DMS53 (cell line): ENCODE results near the gene TENT5A.
"Not testable (repeated sequence)": the region's sequence is repeated elsewhere in the genome, so short reads cannot be mapped to it uniquely, and the experiment has no call there.

ENCODE experiments used
- DNase-seq: peaks from one replicate; lab custom pipeline; 2025; lab: John Stamatoyannopoulos, UW

The TENT5A gene

DNA sequence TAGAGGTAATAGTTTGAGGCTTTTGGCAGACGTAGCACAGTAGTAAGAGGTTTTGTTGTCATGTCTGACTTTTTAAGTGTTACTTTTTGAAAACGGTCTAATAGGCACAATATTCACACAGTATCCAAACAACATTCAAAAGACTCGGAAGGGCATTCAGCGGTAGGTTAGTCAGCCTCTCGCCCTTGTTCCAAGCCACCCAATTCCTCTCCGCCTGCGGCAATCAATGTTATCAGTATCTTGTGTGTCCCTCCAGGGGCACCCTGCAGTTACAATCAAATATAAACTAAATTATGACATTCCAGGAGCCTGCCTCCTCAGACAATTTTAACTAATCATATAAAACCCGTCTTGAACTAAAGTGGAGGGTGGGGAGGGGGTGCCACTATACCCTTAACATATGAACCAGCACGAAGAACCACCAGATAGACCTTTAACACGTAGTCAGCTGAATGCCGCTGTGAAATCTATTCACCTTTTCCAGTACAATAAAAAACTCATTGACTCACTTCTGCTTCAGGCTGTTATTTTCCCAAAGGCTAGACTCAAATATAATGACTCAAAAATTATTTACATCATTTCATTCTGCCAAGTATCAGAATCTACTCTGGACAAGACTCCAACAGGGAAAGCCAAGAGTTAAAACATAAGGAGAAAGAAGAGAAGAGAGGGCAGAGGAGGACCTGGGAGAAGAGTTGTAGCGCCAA, 1.6 kb downstream of the TENT5A start:
- peak; percentile 41 for DNase-seq

DNA sequence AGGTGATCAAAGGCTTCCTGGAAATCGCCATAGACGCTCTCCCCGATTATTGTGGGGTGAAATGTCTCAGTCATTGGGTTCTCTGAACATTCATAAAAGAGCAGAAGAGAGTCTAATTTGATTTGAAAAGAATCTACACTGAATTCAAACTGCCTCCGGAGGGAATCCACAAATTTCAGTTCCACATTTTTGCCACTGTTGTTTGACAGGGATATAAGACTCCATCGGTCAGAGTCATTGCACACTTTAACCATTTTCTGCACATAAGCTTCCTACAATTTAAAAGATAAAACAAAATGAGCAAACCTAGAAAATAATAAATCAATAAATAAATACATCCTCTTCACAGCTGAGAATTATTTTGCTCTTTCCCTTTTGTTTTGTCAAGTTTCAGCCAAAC, 2.3 kb downstream of the TENT5A start:
- no peak for DNase-seq

DNA sequence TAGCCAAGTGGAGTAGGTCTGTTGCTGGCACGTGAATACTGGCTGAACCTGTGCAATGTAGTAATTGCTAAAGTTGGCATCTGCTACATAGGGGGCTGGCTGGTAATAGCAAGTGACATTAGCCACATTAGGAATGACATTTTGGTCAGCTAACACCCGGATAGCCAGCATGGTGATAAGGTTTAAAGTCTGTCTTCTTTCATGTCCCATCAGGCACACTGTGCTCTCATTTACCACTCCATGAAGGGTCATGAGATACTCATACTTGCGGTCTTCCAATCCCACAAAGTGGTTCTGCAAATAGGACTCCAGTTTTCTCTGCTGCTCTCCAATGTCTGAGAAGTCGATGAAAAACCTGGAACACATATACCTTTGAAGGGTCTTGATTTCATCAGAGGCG, 2.8 kb downstream of the TENT5A start:
- no peak for DNase-seq

DNA sequence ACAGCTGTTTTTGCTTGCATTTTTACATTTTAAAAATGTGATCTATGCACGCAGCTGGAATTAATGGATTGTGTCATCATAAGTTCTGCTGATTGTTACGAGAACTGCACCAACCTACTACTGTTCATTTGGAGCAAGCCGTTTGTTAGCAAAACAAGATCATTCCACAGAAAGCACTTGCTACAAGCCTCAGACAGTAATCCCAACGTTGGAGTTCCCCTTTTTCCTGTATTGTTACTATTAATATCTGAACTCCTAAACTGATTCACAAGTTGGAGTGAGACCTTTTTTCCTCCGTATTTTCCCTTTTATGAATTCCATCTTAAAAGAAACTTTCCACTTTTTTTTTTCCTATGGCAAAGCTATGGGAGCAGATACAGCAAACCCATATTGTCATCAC, 3.5 kb downstream of the TENT5A start:
- DNase-seq: no peak

DNA sequence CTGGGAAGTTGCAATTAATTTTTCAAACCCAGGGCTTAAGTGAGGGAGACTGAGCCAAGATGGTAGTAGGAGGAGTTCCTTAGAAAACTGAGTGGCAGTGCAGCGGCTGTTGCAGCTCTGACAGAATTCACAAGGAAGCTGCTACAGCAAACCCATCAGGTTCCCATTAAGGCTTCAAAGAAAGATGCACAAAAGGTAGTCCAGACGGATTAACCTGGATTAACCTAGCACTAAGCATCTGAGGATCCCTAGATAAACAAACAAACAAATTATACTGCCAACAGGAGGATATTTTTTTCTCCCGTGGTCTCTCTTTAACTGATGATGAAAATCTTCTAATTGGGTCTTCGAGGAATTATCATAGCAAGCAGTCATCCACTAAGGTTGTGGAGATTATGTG, 5.2 kb downstream of the TENT5A start:
- no peak for DNase-seq

DNA sequence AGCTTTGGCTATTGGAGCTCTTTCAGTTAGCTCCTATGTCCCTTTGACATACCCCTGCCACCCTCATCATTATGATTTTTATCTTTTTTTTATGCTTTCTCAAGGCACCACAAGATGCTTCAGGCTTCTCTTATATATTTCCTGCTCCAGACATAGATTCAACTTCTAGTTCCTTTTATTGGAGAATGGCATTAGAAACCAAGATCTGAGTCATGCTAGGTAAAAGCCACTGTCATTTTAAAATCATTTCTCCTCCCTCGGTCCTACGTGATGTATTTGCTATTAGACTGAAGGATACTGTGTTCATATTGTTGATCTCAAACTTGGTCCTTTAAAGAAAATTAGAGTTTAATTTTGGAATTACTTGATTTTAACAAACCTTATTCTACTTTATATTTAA, 8.3 kb downstream of the TENT5A start:
- no peak for DNase-seq

DNA sequence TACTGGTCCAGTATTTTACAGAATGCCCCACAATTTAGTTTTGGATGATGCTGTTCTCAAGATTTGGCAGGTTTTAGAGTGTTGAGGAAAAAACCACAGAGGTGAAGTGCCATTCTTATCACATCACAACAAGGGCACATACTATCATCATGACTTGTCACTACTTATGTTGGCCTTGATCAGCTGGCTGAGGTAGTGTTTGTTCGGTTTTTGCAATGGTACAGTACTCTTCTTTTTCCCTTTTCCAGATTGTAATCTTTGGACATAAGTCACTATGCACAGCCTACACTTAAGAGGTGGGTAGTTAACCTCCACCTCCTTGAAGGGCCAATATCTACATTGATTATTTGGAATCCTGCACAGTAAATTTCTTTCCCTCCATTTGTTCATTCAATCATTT, 8.8 kb downstream of the TENT5A start:
- no peak for DNase-seq

DNA sequence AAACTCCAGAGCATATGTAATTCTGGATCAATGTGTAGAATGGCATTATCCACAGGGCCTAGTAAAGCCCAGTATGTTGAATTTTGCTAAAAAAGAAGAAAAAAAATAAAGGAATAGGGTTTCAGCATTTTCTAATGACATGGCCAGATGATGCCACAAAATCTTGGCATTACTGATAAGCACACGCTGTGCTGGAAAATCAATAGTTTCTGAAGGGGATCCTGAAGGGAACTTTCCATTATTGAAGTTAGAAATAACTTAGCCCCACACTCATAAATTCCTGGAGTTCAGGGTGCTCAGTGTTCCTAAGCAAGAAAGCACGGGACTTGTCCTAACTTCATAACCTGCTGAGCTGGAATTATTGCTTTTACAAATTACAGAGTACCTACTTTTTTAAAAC, 10.8 kb downstream of the TENT5A start:
- no peak for DNase-seq

DNA sequence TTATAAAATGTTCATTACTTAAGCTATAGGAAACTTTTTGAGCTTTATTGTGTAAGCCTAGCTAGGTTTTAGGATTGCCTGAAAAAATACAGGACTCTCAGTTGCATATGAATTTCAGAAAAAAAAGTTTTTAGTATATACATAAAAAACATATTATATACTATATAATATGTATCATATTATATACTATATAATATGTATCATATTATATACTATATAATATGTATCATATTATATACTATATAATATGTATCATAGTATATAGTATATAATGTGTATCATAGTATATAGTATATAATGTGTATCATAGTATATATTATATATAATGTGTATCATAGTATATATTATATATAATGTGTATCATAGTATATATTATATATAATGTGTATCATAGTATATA, 11.9 kb downstream of the TENT5A start:
- not testable (repeated sequence) for DNase-seq

DNA sequence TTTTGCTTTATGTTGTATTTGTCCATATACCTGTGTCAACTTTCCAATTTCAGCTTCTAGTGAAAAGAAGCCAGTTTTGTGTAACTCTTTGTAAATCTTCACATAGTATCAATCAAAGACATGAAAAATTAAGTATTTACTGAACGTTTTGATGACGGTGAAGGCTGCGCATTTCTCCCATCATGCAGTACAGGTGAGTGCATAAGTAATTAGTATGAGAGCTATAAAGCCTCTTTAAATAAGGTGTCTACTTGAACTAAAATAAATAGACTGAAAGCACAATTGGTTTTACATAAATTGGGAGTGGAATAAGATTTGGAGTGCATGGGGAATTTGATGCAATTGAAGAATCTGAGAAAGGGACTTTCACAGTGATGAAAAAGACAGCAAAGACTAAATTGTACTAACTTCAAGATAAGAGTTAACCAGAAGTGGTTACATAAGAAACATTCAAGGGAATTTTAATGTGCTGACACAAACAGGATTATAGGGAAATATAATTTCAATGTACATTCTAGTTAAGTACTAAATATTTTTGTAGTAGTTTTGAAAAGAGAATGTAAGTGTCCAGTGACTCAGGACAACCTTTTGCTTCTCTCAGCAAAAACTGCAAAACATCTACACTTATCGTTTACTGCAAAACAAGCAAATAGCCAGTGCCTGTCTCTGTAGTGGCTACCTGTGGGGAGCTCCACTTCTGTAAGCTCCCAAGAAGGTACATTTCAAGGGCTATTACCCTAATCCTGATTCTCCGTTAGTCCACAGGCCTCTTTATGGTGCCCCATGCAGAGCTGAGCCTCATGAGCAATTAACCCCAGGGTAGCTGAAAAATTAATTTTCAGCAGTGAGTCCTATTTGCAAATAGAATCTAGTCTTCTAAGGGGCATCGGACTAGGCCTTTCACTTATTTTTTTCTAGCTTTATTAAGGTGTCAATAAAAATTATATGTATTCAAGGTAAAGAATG, 13.0 kb downstream of the TENT5A start:
- no peak for DNase-seq

DNA sequence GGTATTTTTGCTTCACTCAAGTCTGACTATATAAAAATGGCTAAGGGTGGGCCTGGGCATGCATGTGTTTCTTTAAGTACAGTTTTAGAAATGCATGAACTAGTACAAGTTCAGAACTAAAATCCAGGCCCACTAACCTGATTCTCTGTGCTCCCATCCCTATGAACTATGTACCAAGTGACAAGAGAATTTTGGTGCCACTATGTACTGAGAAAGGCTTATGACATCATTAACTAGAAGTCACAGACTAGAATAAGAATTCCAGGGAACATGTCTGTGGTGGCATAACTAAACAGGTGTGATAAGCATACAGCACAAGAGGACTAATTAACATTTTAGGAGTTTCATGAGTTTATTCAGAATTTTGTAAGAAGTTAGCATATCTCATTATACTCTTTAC, 16.1 kb downstream of the TENT5A start:
- DNase-seq: no peak

DNA sequence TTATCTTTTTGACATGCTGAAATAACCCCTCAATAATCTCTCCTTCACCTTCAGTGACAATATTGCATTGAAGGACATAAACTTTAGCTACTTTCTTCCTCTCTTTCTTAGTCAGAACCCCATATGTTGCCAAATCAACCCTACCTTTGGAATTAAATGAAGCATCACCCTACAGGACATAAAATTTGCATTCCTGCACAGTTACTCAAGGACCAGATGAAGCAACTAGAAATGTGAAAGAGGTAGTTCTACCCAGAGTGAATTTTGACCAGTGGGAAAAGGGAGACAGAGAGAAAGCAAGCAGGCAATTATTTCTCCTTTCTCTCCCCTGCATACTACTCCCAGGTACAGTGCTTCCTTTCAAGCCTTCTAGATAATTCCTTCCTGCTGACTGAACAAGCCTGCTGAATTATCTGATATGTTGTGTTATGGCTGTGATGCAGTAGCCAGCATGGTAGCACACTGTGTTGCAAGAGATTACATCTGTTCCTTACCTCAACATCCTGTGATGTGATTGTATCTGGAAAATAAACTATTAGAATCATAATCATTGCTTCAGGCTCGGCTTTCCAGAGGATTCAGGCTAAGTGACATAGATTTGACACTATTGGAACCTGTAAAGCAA, 16.6 kb downstream of the TENT5A start:
- no peak for DNase-seq

DNA sequence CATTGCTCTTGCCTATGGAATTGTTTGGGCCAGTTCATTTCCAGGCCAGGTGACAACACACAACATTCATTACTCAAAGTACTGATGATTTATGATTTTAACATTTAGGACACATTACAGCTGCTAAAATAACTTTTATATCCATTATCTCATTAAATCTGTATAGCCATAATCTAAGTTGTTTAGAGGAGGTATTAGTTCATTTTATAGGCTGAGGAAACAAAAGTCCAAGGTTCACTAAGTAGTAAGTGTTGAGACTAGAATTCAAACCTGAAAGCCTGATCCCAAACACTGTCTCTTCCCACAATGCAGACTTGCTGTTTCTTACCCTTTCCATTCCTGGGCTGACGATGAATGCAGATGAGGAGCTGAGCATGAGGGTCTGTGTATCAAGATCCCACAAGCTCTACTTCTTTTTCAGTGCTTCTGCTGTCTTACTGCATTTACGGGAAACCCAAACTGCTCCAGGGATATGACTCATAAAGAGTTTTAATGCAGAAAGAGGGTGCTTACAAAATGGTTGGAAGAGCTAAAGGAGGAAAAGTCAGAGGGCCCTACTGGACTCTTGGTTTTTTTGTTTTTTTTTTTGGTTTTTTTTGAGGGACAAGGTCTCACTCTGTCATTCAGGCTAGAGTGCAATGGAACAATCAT, 17.9 kb downstream of the TENT5A start:
- DNase-seq: no peak

DNA sequence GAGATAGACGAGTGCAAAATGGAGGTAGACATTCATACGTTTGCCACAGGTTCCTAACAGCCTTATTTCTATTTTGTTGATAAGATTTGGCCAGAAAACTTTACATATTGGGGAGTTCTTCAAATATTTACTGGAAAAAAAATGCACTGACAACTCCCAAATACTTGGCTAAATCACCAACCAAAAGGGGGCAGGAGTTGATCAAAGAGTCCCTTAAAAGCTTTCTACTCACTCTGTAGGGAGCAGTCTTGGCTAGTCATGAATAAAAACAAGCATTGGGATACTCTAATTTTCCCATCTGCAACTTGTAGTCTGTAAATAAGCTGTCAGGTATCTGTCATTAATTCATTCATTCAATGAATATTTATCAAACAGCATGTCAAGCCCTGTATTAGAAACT, 18.4 kb downstream of the TENT5A start:
- DNase-seq: no peak

DNA sequence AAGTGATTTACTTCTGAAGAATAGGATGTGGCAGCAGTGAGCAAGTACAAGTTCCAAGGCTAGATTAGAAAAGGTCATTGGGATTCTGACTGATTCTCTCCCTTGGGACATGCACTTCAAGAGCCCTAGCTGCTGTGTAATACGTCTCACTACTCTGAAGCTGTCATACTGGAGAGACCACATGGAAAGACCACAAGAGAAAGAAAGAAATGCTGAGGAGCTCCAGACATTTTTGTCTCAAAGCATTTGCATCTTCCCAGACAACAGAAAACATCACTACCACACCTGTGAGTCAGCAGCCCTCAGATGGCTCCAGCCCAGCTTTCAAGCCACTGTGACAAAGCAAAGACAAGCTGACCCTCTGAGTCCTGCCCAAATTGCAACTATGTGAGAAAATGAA, 20.7 kb downstream of the TENT5A start:
- no peak for DNase-seq

DNA sequence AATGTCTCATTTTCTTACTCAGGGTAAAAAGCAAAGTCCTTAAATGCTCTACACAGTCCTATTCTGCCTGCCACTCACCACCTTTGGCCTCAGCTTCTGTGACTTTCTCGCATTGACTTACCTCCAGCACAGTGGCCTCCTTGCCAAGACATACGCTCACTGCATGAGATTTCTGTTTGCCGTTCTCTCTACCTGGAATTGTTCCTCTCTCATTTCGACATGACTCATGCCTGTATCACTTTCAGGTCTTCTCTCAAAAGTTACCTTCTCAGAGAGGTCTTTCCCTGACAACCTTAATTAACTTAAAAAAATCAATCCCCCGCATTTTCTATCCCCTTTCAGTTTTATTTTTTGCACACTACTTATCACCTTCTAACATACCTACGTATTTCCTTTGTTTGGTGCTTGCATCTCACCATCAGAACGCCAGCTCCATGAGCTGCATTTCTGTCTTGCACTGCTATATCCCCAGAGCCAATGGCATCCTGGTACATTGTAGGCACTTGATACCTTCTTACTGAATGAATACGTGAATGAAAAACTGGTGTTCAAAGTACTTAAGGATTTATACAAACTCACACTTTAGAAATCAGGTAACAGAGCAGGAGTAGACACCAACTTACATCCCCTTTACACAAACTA, 24.5 kb downstream of the TENT5A start:
- DNase-seq: no peak

DNA sequence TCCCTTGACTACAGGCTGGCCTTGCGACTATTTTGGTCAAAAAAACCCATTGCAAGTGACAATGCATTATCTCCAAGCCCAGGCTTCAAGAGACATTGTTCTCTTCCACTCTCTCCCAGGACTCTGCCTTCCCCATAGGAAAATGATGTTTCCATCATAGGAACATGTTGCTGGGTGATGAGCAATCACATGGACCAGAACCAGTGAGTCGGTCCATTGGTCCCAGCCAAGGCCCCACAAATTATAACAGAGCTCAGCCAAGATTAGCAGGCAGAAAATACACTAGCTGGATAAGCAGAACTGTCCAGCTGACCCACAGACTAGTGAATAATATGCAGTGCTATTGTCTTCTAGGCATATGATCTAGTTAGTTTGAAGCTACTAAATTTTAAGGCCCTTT, 27.4 kb downstream of the TENT5A start:
- DNase-seq: no peak

DNA sequence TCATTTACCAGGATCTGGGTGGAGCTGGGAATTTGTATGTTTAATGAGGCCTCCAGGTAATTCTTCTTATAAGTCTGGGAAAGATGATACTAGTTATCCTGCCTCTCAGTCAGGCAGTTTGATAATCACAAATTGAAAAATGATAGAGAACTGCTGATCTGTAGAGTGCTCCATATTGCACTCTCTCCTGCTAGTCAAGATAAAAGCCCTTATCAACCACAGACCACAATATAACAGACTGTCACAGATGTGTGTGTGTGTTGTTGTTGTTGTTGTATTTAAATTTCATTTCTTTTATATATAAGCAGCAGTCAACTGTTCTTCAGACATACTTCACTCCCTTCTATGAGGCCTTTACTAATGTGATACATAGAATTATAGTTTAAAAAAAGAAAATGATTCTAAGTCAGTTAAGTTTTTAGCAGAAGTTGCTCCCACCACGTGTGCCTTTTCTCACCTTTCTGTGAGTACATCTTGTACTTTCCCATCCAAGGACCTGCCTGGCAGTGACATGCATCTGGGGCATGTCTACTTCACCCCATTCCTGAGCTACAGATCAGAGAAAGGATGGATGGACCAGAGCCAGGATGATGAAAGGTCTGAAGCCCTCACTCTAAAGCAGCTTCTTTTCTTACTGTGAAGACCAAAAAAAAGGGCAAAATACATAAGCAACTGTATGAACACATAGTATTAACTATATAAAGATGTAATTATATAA, 29.8 kb downstream of the TENT5A start:
- no peak for DNase-seq

DNA sequence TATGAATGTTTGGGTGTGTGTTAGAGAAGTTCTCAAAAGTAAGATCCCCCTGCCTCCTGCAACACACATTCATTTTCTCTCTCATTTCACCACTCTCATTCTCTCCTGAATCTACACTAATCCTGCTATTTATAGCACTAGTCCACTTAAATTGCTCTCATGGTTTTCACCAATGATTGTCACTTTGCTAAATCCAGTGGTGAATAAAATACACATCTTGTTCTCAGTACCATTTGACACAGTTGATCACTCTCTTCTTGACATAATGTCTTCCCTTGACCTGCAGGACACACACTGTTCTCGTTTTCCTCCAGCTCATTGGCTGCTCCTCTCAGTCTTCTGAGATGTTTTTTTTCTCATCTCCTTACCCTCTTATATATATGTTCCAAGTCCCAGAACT, 32.1 kb downstream of the TENT5A start:
- no peak for DNase-seq

DNA sequence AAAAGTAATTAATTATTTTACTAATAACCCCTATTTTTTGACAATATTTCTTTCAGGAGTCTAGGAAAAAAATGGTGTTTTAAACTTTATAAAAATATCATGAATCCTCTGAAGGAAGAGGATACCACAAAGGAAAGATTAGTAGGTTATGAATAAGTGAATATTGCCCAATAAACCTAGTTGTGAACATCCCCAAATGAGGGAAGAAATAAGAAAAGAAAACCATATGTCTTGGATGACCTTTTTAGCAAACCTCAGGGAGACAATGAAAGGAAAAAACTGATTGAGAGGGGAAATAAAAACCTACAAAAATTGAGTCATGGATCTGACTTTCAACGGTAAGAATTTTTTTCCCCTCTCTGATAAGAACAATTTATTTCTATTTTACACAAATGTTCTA, 34.4 kb downstream of the TENT5A start:
- no peak for DNase-seq

DNA sequence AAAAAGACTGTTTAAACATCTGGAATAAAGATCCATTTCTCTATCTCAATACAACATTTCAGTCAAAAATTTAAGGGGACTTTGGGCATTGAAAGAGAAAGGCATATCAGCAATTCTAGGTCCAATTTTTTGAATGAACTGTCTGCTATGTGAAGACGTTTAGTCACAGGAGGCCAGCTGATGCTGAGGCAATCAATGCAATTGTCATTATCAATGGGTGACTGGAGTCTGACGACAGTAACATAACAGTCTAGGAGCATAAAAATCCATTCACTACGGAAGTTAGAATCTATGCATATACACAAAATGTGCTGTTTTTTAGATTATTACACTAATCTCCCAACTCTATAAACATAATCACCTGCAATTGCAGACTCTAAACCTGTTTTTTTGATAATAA, 37.8 kb downstream of the TENT5A start:
- no peak for DNase-seq
